Erythroblast (primary cell): ENCODE measurements around the gene POM121C.
"Not testable (repeated sequence)": the region's sequence is repeated elsewhere in the genome, so short reads cannot be mapped to it uniquely, and the experiment has no call there.

Experiments used
- GATA1 ChIP-seq: IDR thresholded peaks from 2 replicates; pipeline ENCODE4 v1.6.1; 2011; ENCODE audit warnings: low read depth, mild to moderate bottlenecking, control low read depth, low read length, moderate library complexity
- POLR2A ChIP-seq: IDR thresholded peaks from 2 replicates; pipeline ENCODE4 v1.6.1; 2011; ENCODE audit warnings: mild to moderate bottlenecking, low read length

DNA sequence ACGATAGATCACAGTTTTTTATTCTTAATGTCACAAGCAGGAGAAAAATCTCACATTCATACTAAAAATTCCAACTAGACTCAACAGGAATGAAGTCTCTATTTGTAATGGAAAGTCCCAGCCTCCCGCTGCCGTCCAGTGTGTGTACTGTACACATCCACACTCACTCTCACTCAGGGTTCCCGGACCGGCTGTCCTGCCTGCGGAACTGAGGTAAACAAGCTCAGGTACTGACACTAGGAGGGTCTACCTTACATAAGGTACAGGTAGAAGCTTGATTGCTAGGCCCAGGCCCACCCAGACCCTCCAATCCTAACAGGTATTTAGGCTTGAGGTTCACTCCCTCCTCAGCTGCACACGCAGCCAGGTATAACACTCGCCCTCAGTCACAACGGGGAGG lies 69.3 kb downstream of the POM121C start:
- not testable (repeated sequence) for TF ChIP-seq POLR2A, GATA1
